ENCODE results near the gene CXorf49B.
"Not testable (repeated sequence)": the region's sequence is repeated elsewhere in the genome, so short reads cannot be mapped to it uniquely, and the experiment has no call there.

CXorf49B gene

DNA sequence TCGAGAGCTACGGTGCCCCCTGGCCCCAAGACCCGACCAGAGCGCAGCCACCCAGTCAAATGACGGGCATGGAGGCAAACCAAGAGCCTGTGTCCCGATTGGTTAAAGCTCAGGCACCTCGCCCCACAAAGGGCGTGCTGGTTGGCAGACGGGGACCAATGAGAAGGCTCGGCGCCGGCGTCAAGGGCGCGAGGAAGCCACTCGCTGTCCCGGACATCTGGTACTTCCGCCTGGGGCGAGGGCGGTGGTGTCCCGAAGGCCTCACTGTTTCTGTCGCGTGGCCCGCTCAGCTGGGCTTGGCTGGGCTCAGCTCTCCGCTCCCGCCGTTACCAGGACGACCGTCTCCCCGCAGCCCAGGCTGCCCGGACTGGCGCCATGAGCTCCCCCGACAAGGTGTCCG lies at the start of gene CXorf49B:
Gene CXorf49B, plus strand, starts transcription at position 301 of the 400 bp plus-strand sequence. Its CDS starts 75 bp downstream, at position 376.
- not testable (repeated sequence) for DNase-seq

- DNase-seq: not testable (repeated sequence)
Measured at GRCh38 chrX:71714064-71714463, 49.1 kb upstream of the CXorf49B start.

DNA sequence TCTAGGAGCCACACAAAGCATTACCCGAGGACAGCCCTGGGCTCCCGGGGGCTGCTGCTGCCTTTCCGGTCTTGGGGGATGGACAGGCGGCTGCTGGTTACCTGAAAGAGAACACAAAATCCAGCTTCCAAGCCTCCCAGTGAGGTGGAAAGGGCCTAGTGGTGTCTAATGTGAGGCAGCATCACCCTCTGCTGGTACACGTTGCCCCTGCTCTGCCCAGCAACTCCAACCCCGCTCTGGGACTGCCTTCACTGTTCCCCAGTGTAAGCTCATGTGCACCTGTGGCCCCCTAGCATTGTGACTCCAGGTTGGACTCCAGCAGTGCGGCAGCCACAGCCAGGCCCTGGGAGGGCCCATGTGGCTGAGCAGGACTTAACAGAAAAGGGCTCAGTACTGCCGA lies 47.6 kb upstream of the CXorf49B start:
- DNase-seq: not testable (repeated sequence)

DNA sequence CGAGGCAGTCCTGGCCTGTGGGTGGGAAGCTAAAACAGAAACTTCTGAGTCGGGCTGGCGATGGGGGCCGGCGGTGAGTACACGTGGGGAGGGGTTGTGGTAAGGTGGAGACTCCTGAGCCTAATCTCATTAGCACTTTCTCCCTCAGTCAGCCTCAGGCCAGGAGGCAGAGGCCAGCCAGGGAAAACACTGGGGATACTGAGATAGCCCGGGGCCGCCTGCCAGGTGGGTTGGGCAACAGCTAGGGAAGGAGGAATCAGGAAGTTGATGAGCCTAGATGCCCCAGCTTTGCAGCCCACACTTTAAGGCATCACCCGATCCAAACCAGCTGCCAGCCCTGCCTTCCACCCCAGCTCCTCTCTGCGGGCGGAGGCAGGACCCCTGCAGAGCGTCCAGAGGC lies 46.8 kb upstream of the CXorf49B start:
- DNase-seq: not testable (repeated sequence)

- not testable (repeated sequence) for DNase-seq
Measured at GRCh38 chrX:71718185-71718584, 45.0 kb upstream of the CXorf49B start, which contains the start of gene CXorf49. Gene CXorf49 (minus strand): TSS chrX:71718285. CDS start chrX:71718151, 134 bp downstream.

GRCh38 chrX:71719195-71719594 lies 44.0 kb upstream of the CXorf49B start:
- DNase-seq: not testable (repeated sequence)

GRCh38 chrX:71720289-71720886 lies 42.8 kb upstream of the CXorf49B start:
- not testable (repeated sequence) for DNase-seq

DNA sequence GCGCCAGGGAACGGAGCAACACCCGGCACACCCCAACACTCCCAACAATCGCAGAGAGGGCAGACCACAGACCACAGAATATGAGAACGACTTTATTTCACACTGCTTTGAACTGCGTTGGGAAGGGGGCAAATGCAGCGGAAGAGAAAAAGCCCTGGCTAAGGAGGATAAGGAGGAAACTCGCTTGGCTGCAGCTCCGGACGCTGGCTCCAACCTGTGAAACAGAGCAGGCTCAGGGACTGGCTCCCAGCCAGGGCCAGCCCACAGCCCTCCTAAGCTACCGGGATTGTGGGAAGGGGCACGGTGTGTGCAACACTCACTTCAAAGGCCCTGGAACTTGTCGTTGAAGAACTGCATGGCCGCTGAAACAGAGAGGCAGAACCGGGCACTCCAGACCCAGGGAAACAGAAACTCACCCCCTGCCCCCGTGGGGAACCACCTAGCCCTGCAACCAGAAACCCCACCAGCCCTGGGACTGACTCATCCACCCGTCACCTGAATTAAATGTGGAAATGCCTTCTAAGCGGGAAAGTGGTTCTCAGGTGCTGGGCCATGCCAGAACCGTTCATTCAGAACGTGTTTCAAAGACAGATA lies 2.4 kb upstream of the CXorf49B start:
- not testable (repeated sequence) for DNase-seq

DNA sequence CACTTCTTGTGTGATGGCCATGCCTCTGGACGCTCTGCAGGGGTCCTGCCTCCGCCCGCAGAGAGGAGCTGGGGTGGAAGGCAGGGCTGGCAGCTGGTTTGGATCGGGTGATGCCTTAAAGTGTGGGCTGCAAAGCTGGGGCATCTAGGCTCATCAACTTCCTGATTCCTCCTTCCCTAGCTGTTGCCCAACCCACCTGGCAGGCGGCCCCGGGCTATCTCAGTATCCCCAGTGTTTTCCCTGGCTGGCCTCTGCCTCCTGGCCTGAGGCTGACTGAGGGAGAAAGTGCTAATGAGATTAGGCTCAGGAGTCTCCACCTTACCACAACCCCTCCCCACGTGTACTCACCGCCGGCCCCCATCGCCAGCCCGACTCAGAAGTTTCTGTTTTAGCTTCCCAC lies 1.7 kb downstream of the CXorf49B start:
- DNase-seq: not testable (repeated sequence)

DNA sequence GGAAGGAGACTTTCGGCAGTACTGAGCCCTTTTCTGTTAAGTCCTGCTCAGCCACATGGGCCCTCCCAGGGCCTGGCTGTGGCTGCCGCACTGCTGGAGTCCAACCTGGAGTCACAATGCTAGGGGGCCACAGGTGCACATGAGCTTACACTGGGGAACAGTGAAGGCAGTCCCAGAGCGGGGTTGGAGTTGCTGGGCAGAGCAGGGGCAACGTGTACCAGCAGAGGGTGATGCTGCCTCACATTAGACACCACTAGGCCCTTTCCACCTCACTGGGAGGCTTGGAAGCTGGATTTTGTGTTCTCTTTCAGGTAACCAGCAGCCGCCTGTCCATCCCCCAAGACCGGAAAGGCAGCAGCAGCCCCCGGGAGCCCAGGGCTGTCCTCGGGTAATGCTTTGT lies 2.5 kb downstream of the CXorf49B start:
- not testable (repeated sequence) for DNase-seq

DNA sequence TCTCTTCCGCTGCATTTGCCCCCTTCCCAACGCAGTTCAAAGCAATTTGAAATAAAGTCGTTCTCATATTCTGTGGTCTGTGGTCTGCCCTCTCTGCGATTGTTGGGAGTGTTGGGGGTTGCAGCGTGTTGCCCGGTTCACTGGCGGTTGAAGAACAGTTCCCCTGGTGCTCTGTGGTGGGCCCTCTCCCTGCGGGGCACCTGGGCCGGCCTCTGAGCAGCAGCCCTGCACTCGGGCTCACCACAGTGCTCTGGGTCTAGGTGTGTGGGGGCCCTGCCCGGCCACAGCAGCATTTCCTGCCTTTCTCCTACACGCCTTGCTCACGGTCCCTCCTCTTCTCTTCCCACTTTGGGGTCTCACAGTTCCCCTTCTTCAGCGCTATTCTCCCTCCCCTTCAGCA lies 4.0 kb downstream of the CXorf49B start:
- not testable (repeated sequence) for DNase-seq

GRCh38 chrX:71778322-71778721 lies 15.2 kb downstream of the CXorf49B start:
- not testable (repeated sequence) for DNase-seq

GRCh38 chrX:71782225-71782949 lies 19.2 kb downstream of the CXorf49B start:
- DNase-seq: not testable (repeated sequence)

DNA sequence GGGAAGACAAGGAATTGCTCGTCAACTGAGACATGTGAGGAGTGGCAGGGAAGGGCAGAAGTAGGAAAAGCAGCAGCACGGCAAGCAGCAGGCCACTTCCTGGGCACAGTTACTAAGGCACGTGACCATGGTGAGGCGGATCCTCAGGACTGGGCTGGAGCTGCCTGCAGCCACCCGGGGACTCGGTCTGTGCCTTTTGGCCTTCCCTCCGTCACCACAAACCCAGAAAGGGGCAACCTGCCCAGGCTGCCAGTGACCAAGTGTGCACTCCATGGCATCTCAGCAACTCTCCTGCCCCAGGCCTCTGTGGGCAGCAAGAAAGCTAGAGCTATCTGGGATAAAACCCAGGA lies 19.8 kb downstream of the CXorf49B start:
- not testable (repeated sequence) for DNase-seq

GRCh38 chrX:71783569-71784347 lies 20.6 kb downstream of the CXorf49B start:
- DNase-seq: not testable (repeated sequence)

DNA sequence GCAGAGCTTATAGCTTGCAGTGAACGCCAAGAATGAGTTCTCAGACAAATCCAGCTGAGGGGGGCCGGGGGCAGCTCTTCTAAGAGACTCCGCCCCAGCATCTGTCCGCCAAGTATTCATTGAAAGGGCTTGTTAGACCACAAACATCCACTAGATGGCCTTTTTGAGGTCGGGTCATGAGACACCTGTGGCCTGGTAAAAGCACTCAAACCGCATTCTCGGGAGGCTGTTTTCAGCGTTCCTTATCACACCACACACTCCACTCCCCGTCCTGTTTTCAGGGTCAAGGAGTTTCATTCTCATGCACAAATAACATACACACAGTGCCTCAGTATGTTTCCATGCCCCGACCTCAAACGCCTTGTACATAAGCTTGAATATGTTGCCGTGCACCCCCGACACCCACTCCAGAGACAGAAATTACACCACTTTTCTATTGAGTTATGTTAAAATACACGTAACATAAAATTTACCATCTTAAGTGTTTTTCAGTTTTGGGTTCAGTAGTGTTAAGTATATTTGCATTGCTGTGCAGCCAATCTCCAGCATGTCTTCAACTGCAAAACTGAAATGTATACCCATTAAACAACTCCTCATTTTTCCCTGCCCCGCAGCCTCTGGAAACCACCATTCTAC lies 21.3 kb downstream of the CXorf49B start:
- not testable (repeated sequence) for DNase-seq

- not testable (repeated sequence) for DNase-seq
Measured at GRCh38 chrX:71806450-71806849, 43.3 kb downstream of the CXorf49B start.

- no peak for DNase-seq
Measured at GRCh38 chrX:71809886-71810285, 46.7 kb downstream of the CXorf49B start.

DNA sequence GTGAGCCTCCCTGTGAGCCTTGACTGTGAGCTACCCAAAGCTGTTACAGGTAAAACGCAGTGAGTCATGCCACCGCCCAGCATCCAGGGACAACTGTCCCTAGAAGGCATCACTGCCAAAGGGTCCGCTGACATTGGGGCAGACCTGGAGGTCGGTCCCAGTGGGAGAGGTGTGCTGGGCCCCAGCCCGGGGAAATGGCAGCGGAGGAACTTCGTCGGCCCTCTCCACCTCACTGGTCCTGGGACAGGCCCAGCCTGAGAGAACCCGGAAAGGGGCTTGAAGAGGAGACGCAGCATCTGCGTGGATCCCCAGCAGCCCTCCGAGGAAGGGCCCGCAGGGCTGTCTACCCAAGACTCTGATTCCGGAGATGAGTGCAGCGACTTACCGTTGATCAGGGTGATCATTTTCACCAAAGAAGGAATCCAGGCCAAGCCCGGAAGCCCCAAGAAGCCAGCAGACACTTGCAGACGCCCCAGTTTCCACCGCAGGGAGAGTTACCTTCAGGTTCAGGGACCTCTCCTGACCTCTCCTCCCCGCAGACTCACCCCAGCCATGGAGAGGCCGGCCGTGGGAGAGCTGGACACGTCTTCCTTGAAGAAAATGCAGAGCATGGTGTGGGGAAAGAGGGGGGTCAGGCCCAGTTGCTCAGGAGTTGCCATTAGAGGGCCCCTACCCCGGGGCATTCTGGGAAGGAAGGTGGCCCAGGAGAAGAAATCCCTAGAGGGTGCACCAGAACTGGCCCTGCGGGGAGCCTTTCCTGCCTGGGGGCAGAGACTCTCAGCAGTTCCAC lies 51.2 kb downstream of the CXorf49B start:
- DNase-seq: no peak

- no peak for DNase-seq
Measured at GRCh38 chrX:71815121-71815905, 52.2 kb downstream of the CXorf49B start.

GRCh38 chrX:71815906-71816156 lies 52.7 kb downstream of the CXorf49B start:
- DNase-seq: no peak
